HepG2 (cell line): ENCODE data around the gene SLC36A1. TPM values are rescaled to one million over a fixed set of nuclear protein-coding genes. Genes with fewer than 3 reads are reported as not detected.
A peak's percentile ranks its signal among the peaks of the same experiment; 100 is the strongest.

Experiments used
- AGO2 ChIP-seq: fragments of 200-400 bp; formaldehyde crosslinking; optimal IDR thresholded peaks from 2 replicates; pipeline ENCODE3; 2017; ENCODE audit warnings: mild to moderate bottlenecking, low read depth, low read length, moderate library complexity
- AKAP8 ChIP-seq: sonication (generic); formaldehyde crosslinking; IDR thresholded peaks from 2 replicates; pipeline ENCODE4 v1.5.1; 2020; ENCODE audit warnings: mild to moderate bottlenecking, missing genetic modification reagents
- BHLHE40 ChIP-seq: IDR thresholded peaks from 2 replicates; pipeline ENCODE4 v1.6.1; 2011; ENCODE audit warnings: low read length, improper control_type of control experiment
- CREBL2 ChIP-seq: sonication (generic); formaldehyde crosslinking; IDR thresholded peaks from 2 replicates; pipeline ENCODE4 v1.8.1; 2023; ENCODE audit warnings: missing genetic modification reagents, mild to moderate bottlenecking, borderline replicate concordance
- ERF ChIP-seq: IDR thresholded peaks from 2 replicates; pipeline ENCODE4 v1.6.1; 2018; ENCODE audit warnings: missing biosample characterization, missing genetic modification reagents
- FOSL2 ChIP-seq: sonication (generic); formaldehyde crosslinking; IDR thresholded peaks from 2 replicates; pipeline ENCODE4 v1.4.0; 2020; ENCODE audit warnings: missing genetic modification reagents
- HDAC2 ChIP-seq: sonication (generic); formaldehyde crosslinking; IDR thresholded peaks from 2 replicates; pipeline ENCODE4 v1.4.0; 2020; ENCODE audit warnings: missing genetic modification reagents
- HMGA1 ChIP-seq: sonication (generic); formaldehyde crosslinking; conservative IDR thresholded peaks from 2 replicates; pipeline ENCODE4 v1.4.0; 2020; ENCODE audit warnings: missing genetic modification reagents
- HNRNPUL1 ChIP-seq: fragments of 200-400 bp; formaldehyde crosslinking; IDR thresholded peaks from 2 replicates; pipeline ENCODE4 v1.6.1; 2017; ENCODE audit warnings: low read depth, mild to moderate bottlenecking, low read length, moderate library complexity
- JUNB ChIP-seq: sonication (generic); formaldehyde crosslinking; IDR thresholded peaks from 2 replicates; pipeline ENCODE4 v1.8.0; 2022; ENCODE audit warnings: missing genetic modification reagents, mild to moderate bottlenecking, borderline replicate concordance
- KLF11 ChIP-seq: IDR thresholded peaks from 2 replicates; pipeline ENCODE4 v1.6.1; 2016; ENCODE audit warnings: missing compliant biosample characterization
- KLF12 ChIP-seq: sonication (generic); formaldehyde crosslinking; IDR thresholded peaks from 2 replicates; pipeline ENCODE4 v1.4.0; 2020; ENCODE audit warnings: missing genetic modification reagents, borderline replicate concordance
- MED1 ChIP-seq: sonication (generic); formaldehyde crosslinking; IDR thresholded peaks from 2 replicates; pipeline ENCODE4 v1.4.0; 2020; ENCODE audit warnings: missing genetic modification reagents
- MXD3 ChIP-seq: IDR thresholded peaks from 2 replicates; pipeline ENCODE4 v1.6.1; 2016; ENCODE audit warnings: mild to moderate bottlenecking, missing biosample characterization, missing genetic modification reagents
- NFATC3 ChIP-seq: sonication (generic); formaldehyde crosslinking; IDR thresholded peaks from 2 replicates; pipeline ENCODE4 v1.5.1; 2020; ENCODE audit warnings: mild to moderate bottlenecking, missing genetic modification reagents
- NPAS2 ChIP-seq: sonication (generic); formaldehyde crosslinking; IDR thresholded peaks from 2 replicates; pipeline ENCODE4 v1.8.0; 2022; ENCODE audit warnings: mild to moderate bottlenecking, missing genetic modification reagents, borderline replicate concordance
- ONECUT2 ChIP-seq: sonication (generic); formaldehyde crosslinking; IDR thresholded peaks from 2 replicates; pipeline ENCODE4 v1.4.0; 2020; ENCODE audit warnings: missing genetic modification reagents
- RFX1 ChIP-seq: fragments of 450-650 bp; IDR thresholded peaks from 2 replicates; pipeline ENCODE4 v1.6.1; 2017
- RNF2 ChIP-seq: fragments of 450-650 bp; conservative IDR thresholded peaks from 2 replicates; pipeline ENCODE4 v1.6.1; 2016; ENCODE audit warnings: low read depth
- SAFB2 ChIP-seq: sonication (generic); formaldehyde crosslinking; IDR thresholded peaks from 2 replicates; pipeline ENCODE4 v1.5.1; 2020; ENCODE audit warnings: missing genetic modification reagents, low read depth, mild to moderate bottlenecking, borderline replicate concordance
- SMAD3 ChIP-seq: sonication (generic); formaldehyde crosslinking; IDR thresholded peaks from 2 replicates; pipeline ENCODE4 v1.4.0; 2020; ENCODE audit warnings: missing genetic modification reagents
- SYNCRIP ChIP-seq: fragments of 200-400 bp; formaldehyde crosslinking; IDR thresholded peaks from 2 replicates; pipeline ENCODE4 v1.6.1; 2018; ENCODE audit warnings: mild to moderate bottlenecking, low read depth, low read length; ENCODE audit not compliant: insufficient read depth
- XRCC5 ChIP-seq: fragments of 200-400 bp; formaldehyde crosslinking; optimal IDR thresholded peaks from 2 replicates; pipeline ENCODE3; 2017; ENCODE audit warnings: mild to moderate bottlenecking, low read length
- YEATS4 ChIP-seq: sonication (generic); formaldehyde crosslinking; IDR thresholded peaks from 2 replicates; pipeline ENCODE4 v1.4.0; 2020; ENCODE audit warnings: missing genetic modification reagents, borderline replicate concordance
- ZBTB25 ChIP-seq: IDR thresholded peaks from 2 replicates; pipeline ENCODE4 v1.6.1; 2018; ENCODE audit warnings: missing genetic modification reagents
- ZNF605 ChIP-seq: sonication (generic); formaldehyde crosslinking; IDR thresholded peaks from 2 replicates; pipeline ENCODE4 v1.8.0; 2022; ENCODE audit warnings: mild to moderate bottlenecking, missing genetic modification reagents
- ZNF709 ChIP-seq: sonication (generic); formaldehyde crosslinking; IDR thresholded peaks from 2 replicates; pipeline ENCODE4 v1.5.0; 2020; ENCODE audit warnings: mild to moderate bottlenecking, missing genetic modification reagents
- ZNF747 ChIP-seq: sonication (generic); formaldehyde crosslinking; IDR thresholded peaks from 2 replicates; pipeline ENCODE4 v1.8.1; 2023; ENCODE audit warnings: missing genetic modification reagents, mild to moderate bottlenecking, borderline replicate concordance
- ZNF773 ChIP-seq: sonication (generic); formaldehyde crosslinking; IDR thresholded peaks from 2 replicates; pipeline ENCODE4 v1.4.0; 2020; ENCODE audit warnings: missing genetic modification reagents, borderline replicate concordance
- ZSCAN5A ChIP-seq: sonication (generic); formaldehyde crosslinking; IDR thresholded peaks from 2 replicates; pipeline ENCODE4 v1.8.0; 2022; ENCODE audit warnings: mild to moderate bottlenecking, missing genetic modification reagents, borderline replicate concordance
- polyA plus RNA-seq, 8 experiments: library from polyadenylated mRNA; depleted of rRNA in 3 of 8; stranded (reverse) in 7 of 8; unstranded in 1 of 8; fragments of >200 nt; fragmentation: Illumina TruSeq in 4 of 8; extraction: Trizol in 4 of 8; gene quantifications; 2 replicates each; pipeline versions ENCODE4 v1.2.1 to v1.2.3, GENCODE V29; 2011 to 2016; ENCODE audit warnings: low read depth in 4 of 8, missing spikeins in 1 of 8, mixed read lengths in 1 of 8; ENCODE audit not compliant: insufficient read depth in 1 of 8
- total RNA-seq, 5 experiments: library from RNA; depleted of rRNA; stranded (reverse); fragments of >200 nt; fragmentation: Illumina TruSeq; extraction: Trizol; gene quantifications; 2 replicates each; pipeline ENCODE4 v1.2.3, GENCODE V29; 2016; ENCODE audit warnings: low read depth in 1 of 5

The SLC36A1 gene
- total and polyA plus RNA-seq, 2 of the 13 experiments (the other 11 are each of a cell fraction or from before 2014, with no cell fraction given): 8.0 to 8.9 TPM

- TF ChIP-seq ZSCAN5A (CRISPR knock-in tag): no peak
- TF ChIP-seq ZNF773 (CRISPR knock-in tag): no peak
- TF ChIP-seq ZNF709: peak; percentile 85
- TF ChIP-seq HMGA1 (CRISPR knock-in tag): no peak
- peak; percentile 49 for TF ChIP-seq FOSL2 (CRISPR knock-in tag)
- TF ChIP-seq HNRNPUL1: no peak
- TF ChIP-seq AKAP8 (CRISPR knock-in tag): no peak
- peak; percentile 36; the same call in 1 of the 2 replicates for TF ChIP-seq ONECUT2 (CRISPR knock-in tag)
- TF ChIP-seq ZNF747 (CRISPR knock-in tag): peak; percentile 59; the same call in 1 of the 2 replicates
- peak; percentile 89 for TF ChIP-seq ZNF605 (CRISPR knock-in tag)
- TF ChIP-seq RFX1: no peak
- TF ChIP-seq MED1: peak; percentile 60
- TF ChIP-seq XRCC5: peak; percentile 68
- TF ChIP-seq KLF11 (CRISPR knock-in tag): peak; percentile 86
- peak; percentile 94 for TF ChIP-seq KLF12
- no peak for TF ChIP-seq NPAS2 (CRISPR knock-in tag)
- peak; percentile 24 for TF ChIP-seq AGO2
- TF ChIP-seq BHLHE40: peak; percentile 97
- TF ChIP-seq ERF (CRISPR knock-in tag): peak; percentile 92
- TF ChIP-seq SAFB2 (CRISPR knock-in tag): no peak
- peak; percentile 92; the same call in 1 of the 2 replicates for TF ChIP-seq NFATC3 (CRISPR knock-in tag)
- 0 out of 2 replicates have a peak, but pooled peaks have one; percentile 48 for TF ChIP-seq CREBL2 (CRISPR knock-in tag)
- no peak for TF ChIP-seq JUNB (CRISPR knock-in tag)
- peak; percentile 85 for TF ChIP-seq SMAD3 (CRISPR knock-in tag)
- peak; percentile 64; the same call in 1 of the 2 replicates for TF ChIP-seq RNF2
- peak; percentile 68; the same call in 1 of the 2 replicates for TF ChIP-seq YEATS4 (CRISPR knock-in tag)
- TF ChIP-seq HDAC2 (CRISPR knock-in tag): peak; percentile 83
- TF ChIP-seq ZBTB25 (CRISPR knock-in tag): peak; percentile 21; the same call in 1 of the 2 replicates
- TF ChIP-seq SYNCRIP: no peak
- TF ChIP-seq MXD3 (CRISPR knock-in tag): peak; percentile 60; the same call in 1 of the 2 replicates
Observed at GRCh38 chr5:151447174-151448037, at the start of gene SLC36A1 (continued).
